Dedifferentiated amniotic fluid mesenchymal stem cell (primary cell): ENCODE data around the gene CAP1.

Experiments used
- DNase-seq: peaks from one replicate; pipeline ENCODE4 v3.0.0-alpha.2; 2016; ENCODE audit errors: extremely low spot score

CAP1 gene

DNA sequence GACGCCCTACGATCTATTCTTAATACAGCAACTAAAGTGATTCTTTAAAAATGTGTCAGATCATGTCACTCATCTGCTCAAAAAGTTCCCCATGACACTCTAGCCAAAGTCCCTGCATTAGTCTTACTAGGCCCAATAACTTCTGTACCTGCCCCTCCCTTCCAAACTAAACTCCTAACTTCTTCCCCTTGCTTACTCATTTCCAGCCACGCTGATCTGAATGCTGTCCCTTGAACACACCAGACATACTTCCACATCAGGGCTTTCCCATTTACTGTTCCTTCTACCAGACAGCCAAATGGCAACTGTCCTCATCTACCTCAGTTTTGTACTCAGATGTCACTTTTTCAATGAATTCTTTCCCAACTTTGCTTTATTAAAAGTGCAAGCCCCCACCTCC is 55.3 kb downstream of the CAP1 start:
- DNase-seq: no peak

DNA sequence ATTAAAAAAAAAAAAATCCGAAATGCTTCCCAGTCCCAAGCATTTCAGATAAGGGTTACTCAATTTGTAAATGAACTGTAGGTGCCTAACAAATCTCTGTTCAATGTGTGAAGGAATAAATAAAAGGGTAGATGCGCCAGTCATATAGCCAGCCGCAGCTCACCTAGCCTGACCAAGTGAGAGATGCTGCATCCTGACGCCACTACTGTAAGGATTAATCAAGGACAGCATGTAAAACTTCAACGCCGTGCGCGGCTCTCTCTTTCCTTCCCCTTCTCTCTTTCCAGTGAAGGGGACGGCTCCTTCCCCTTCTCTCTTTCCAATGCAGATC is 56.1 kb downstream of the CAP1 start:
- DNase-seq: no peak

DNA sequence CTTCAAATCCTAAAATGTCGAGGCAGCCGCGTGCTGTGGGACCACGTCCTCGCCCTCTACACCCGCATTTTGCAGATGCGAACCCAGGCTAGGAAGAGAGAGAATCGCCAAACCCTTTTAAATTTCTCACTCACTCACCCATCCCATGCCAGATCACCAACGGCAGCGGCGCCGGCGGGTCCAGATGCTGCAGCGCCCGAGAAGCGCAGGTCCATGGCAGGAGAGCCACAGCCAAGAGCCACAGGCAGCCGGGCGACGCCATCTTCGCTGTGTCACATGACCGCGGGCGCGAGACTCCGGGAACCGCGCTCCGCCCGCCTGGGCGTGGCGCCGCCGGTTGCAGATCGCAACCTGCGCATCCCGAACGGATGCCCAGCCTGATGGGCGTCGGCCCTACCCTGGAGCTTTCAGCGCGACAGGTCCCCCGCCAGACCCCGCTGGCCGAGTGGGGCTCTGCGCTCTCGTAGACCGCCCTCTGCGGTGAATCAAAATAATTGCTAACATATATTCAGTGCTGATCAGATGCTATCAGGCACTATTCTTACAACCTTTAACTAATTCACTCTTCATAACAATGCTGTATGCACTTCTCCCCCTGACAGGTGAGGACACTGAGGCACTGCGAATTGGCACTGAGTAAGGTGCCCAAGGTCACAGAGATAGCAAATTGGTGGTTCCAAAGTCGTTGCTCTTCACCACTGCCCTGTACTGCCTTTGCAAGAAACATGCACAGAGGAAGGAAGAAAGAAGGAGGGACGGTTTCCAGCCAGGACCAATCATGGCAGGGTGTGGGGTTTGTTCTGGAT is 56.7 kb downstream of the CAP1 start, which contains the start of gene PPT1:
Gene PPT1, minus strand, starts transcription at position 276 of the 806 bp plus-strand sequence. Its CDS starts 14 bp downstream, at position 262.
- DNase-seq: peak; percentile 44

DNA sequence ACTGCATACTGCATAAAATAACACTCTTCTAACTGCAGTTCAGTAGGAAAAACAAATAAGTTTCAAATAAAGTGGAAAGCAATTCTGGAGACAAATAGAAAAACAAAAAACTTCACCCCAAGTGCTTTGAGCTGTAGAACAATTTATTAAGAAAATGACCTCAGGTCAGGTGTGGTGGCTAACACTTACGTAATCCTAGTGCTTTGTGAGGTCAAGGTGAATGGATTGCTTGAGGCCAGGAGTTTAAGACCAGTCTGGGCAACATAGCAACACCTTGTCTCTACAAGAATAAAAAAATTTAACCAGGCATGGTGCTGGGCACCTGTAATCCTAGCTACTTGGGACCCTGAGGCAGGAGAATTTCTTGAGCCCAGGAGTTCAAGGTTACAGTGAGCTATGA is 61.5 kb downstream of the CAP1 start:
- no peak for DNase-seq

GRCh38 chr1:40102896-40103295 is 62.4 kb downstream of the CAP1 start:
- no peak for DNase-seq

GRCh38 chr1:40105028-40105427 is 64.5 kb downstream of the CAP1 start:
- DNase-seq: no peak

DNA sequence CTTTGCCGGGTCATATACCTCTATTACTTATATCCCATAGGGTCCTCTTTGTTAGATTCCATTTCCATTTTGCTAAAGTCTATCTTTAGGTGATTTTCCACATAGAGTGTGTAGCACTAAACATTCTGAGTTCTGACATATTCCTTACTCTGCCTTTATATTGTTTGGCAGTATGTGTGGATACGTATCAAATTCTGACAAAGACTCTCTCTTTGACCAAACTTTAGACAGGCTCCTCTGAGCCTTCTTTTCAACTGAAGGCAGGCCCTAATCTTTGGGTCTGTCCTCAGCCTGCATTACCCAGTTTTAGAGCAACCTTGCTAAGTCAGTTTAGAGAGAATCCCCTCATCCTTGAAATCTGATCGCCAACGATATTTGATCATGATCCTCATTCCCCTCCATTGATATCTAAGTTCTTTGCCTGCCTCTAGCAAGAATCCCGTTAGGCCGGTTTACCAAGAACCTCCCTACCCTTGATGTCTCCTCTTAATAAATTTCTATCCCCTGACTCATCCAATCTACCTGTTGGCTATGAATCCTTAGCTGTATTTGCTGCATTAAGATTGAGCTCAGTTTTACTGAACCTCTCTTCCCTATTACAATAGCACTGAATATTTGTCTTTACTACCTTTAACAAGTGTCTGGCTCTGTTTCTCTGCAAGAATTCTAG is 66.9 kb downstream of the CAP1 start:
- DNase-seq: no peak

GRCh38 chr1:40110389-40110788 is 69.9 kb downstream of the CAP1 start:
- DNase-seq: no peak

DNA sequence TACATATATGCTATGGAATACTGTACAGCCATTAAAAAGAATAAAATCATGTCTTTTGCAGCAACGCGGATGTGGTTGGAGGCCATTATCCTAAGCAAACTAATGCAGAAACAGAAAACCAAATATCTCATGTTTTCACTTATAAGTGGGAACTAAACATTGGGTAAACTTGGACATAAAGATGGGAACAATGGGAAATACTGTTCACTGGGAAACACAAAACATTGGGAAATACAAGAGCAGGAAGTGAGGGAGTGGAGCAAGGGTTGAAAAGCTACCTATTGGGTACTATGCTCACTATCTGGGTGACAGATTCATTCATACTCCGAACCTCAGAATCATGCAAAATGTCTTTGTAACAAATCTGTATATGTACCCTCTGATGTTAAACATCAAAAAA is 73.9 kb downstream of the CAP1 start:
- no peak for DNase-seq

DNA sequence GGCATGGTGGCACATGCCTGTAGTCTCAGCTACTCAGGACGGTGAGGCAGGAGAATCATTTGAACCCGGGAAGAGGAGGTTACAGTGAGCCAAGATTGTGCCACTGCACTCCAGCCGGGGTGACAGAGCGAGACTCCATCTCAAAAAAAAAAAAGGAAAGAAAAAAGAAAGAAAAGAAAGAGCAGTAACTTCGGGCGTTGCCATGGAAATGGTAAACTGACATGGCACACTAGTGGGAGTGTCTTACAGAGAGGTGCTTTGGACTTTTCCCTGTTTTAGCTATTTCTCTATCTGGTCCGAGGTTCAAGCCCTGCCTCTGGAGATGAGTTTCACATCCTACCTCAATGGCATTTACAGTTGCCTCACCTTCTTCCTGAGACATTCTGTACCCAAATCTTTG is 79.6 kb downstream of the CAP1 start:
- no peak for DNase-seq
